WTC11 (cell line): ENCODE results near the gene FAM89A.

Source experiments
- ATF3 ChIP-seq: sonication (generic); formaldehyde crosslinking; conservative IDR thresholded peaks from 2 replicates; pipeline ENCODE4 v1.8.1; 2022; ENCODE audit warnings: mild to moderate bottlenecking, missing genetic modification reagents
- CBFB ChIP-seq: sonication (generic); formaldehyde crosslinking; IDR thresholded peaks from 2 replicates; pipeline ENCODE4 v1.8.1; 2022; ENCODE audit warnings: mild to moderate bottlenecking, low read depth, missing genetic modification reagents
- CTCF ChIP-seq: fragments of 200-600 bp; IDR thresholded peaks from 2 replicates; pipeline ENCODE4 v1.8.0; 2022; ENCODE audit warnings: antibody characterized with exemption
- IRF1 ChIP-seq: sonication (generic); formaldehyde crosslinking; IDR thresholded peaks from 2 replicates; pipeline ENCODE4 v1.8.0; 2023; ENCODE audit warnings: missing genetic modification reagents
- MYBL2 ChIP-seq: sonication (generic); formaldehyde crosslinking; IDR thresholded peaks from 2 replicates; pipeline ENCODE4 v1.8.1; 2023; ENCODE audit warnings: mild to moderate bottlenecking, moderate library complexity, missing genetic modification reagents
- PREB ChIP-seq: sonication (generic); formaldehyde crosslinking; IDR thresholded peaks from 2 replicates; pipeline ENCODE4 v1.8.1; 2022; ENCODE audit warnings: mild to moderate bottlenecking, missing genetic modification reagents, moderate library complexity, borderline replicate concordance
- USF2 ChIP-seq: sonication (generic); formaldehyde crosslinking; IDR thresholded peaks from 2 replicates; pipeline ENCODE4 v1.8.1; 2023; ENCODE audit warnings: mild to moderate bottlenecking, missing genetic modification reagents, moderate library complexity

GRCh38 chr1:230983811-230984210, 56.2 kb downstream of the FAM89A start:
- TF ChIP-seq CTCF (no peak), IRF1 (CRISPR knock-in tag) (no peak), USF2 (CRISPR knock-in tag) (no peak), CBFB (no peak), PREB (CRISPR knock-in tag) (no peak), ATF3 (CRISPR knock-in tag) (no peak), MYBL2 (CRISPR knock-in tag) (no peak)
